ENCODE results near the gene ACHE. TPM values are rescaled to one million over a fixed set of nuclear protein-coding genes. Genes with fewer than 3 reads are reported as not detected.
A peak's percentile ranks its signal among the peaks of the same experiment; 100 is the strongest.

Gene ACHE
- total and polyA plus RNA-seq, 2 of the 13 experiments (the other 11 are each of a cell fraction or from before 2014, with no cell fraction given): 0.18 to 0.40 TPM

GRCh38 chr7:100852048-100852872 lies 43.4 kb downstream of the ACHE start, which contains the start of gene SLC12A9 (continued):
- TF ChIP-seq, protein P1, sequence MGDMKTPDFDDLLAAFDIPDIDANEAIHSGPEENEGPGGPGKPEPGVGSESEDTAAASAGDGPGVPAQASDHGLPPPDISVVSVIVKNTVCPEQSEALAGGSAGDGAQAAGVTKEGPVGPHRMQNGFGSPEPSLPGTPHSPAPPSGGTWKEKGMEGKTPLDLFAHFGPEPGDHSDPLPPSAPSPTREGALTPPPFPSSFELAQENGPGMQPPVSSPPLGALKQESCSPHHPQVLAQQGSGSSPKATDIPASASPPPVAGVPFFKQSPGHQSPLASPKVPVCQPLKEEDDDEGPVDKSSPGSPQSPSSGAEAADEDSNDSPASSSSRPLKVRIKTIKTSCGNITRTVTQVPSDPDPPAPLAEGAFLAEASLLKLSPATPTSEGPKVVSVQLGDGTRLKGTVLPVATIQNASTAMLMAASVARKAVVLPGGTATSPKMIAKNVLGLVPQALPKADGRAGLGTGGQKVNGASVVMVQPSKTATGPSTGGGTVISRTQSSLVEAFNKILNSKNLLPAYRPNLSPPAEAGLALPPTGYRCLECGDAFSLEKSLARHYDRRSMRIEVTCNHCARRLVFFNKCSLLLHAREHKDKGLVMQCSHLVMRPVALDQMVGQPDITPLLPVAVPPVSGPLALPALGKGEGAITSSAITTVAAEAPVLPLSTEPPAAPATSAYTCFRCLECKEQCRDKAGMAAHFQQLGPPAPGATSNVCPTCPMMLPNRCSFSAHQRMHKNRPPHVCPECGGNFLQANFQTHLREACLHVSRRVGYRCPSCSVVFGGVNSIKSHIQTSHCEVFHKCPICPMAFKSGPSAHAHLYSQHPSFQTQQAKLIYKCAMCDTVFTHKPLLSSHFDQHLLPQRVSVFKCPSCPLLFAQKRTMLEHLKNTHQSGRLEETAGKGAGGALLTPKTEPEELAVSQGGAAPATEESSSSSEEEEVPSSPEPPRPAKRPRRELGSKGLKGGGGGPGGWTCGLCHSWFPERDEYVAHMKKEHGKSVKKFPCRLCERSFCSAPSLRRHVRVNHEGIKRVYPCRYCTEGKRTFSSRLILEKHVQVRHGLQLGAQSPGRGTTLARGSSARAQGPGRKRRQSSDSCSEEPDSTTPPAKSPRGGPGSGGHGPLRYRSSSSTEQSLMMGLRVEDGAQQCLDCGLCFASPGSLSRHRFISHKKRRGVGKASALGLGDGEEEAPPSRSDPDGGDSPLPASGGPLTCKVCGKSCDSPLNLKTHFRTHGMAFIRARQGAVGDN (CRISPR knock-in tag; IDR thresholded peaks at IDR 0.05): peak; percentile 97
- TF ChIP-seq NR1H2 (CRISPR knock-in tag; IDR thresholded peaks at IDR 0.05; ENCODE audit: borderline replicate concordance, low read depth) (no peak; the same call in 1 of the 2 replicates), MTF1 (CRISPR knock-in tag; IDR thresholded peaks at IDR 0.05) (no peak), NAIF1 (CRISPR knock-in tag; IDR thresholded peaks at IDR 0.05; ENCODE audit: borderline replicate concordance) (0 out of 2 replicates have a peak, but pooled peaks have one; percentile 32)
- TF ChIP-seq, protein P2, sequence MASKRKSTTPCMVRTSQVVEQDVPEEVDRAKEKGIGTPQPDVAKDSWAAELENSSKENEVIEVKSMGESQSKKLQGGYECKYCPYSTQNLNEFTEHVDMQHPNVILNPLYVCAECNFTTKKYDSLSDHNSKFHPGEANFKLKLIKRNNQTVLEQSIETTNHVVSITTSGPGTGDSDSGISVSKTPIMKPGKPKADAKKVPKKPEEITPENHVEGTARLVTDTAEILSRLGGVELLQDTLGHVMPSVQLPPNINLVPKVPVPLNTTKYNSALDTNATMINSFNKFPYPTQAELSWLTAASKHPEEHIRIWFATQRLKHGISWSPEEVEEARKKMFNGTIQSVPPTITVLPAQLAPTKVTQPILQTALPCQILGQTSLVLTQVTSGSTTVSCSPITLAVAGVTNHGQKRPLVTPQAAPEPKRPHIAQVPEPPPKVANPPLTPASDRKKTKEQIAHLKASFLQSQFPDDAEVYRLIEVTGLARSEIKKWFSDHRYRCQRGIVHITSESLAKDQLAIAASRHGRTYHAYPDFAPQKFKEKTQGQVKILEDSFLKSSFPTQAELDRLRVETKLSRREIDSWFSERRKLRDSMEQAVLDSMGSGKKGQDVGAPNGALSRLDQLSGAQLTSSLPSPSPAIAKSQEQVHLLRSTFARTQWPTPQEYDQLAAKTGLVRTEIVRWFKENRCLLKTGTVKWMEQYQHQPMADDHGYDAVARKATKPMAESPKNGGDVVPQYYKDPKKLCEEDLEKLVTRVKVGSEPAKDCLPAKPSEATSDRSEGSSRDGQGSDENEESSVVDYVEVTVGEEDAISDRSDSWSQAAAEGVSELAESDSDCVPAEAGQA (IDR thresholded peaks at IDR 0.05; ENCODE audit: low read depth): no peak
- TF ChIP-seq, protein P2 (CRISPR knock-in tag; IDR thresholded peaks at IDR 0.05; ENCODE audit: borderline replicate concordance): no peak

All from HepG2 (cell line).